HEK293T (cell line): ENCODE data around the gene GTPBP6.

Source experiments
- CTCF ChIA-PET: fragments of 350-600 bp; formaldehyde crosslinking; extraction: SDS; loops from one replicate; lab custom pipeline; 2021; ENCODE audit warnings: antibody characterized with exemption, inconsistent platforms; lab: Yijun Ruan, JAX
- POLR2A ChIA-PET: fragments of 350-600 bp; formaldehyde crosslinking; extraction: SDS; loops from one replicate; lab custom pipeline; 2020; ENCODE audit warnings: antibody characterized with exemption, inconsistent platforms; lab: Yijun Ruan, JAX
- DNase-seq: peaks from one replicate; pipeline ENCODE4 v3.0.0; 2012; ENCODE audit warnings: mixed read lengths; ENCODE audit errors: extremely low spot score
- ARNT ChIP-seq: fragments of 450-650 bp; IDR thresholded peaks from 2 replicates; pipeline ENCODE4 v1.6.1; 2017; ENCODE audit warnings: mild to moderate bottlenecking
- BHLHE40 ChIP-seq: fragments of 450-650 bp; IDR thresholded peaks from 2 replicates; pipeline ENCODE4 v1.6.1; 2016; ENCODE audit warnings: mild to moderate bottlenecking, moderate library complexity, borderline replicate concordance
- CTBP1 ChIP-seq: fragments of 450-650 bp; IDR thresholded peaks from 2 replicates; pipeline ENCODE4 v1.6.1; 2016; ENCODE audit warnings: borderline replicate concordance
- ELF4 ChIP-seq: fragments of 450-650 bp; IDR thresholded peaks from 2 replicates; pipeline ENCODE4 v1.6.1; 2017; ENCODE audit warnings: antibody characterized with exemption
- FOXA1 ChIP-seq: fragments of 450-650 bp; IDR thresholded peaks from 2 replicates; pipeline ENCODE4 v1.6.1; 2016; ENCODE audit warnings: mild to moderate bottlenecking
- FOXK2 ChIP-seq: fragments of 450-650 bp; IDR thresholded peaks from 2 replicates; pipeline ENCODE4 v1.6.1; 2016; ENCODE audit warnings: mild to moderate bottlenecking
- FOXM1 ChIP-seq: fragments of 450-650 bp; IDR thresholded peaks from 2 replicates; pipeline ENCODE4 v1.6.1; 2017; ENCODE audit warnings: mild to moderate bottlenecking, borderline replicate concordance
- HDGF ChIP-seq: fragments of 450-650 bp; IDR thresholded peaks from 2 replicates; pipeline ENCODE4 v1.6.1; 2017; ENCODE audit warnings: antibody characterized with exemption, borderline replicate concordance
- L3MBTL2 ChIP-seq: fragments of 450-650 bp; conservative IDR thresholded peaks from 2 replicates; pipeline ENCODE4 v1.6.1; 2016; ENCODE audit warnings: mild to moderate bottlenecking
- LEF1 ChIP-seq: fragments of 450-650 bp; IDR thresholded peaks from 2 replicates; pipeline ENCODE4 v1.6.1; 2017; ENCODE audit warnings: mild to moderate bottlenecking, borderline replicate concordance
- NFRKB ChIP-seq: fragments of 450-650 bp; IDR thresholded peaks from 2 replicates; pipeline ENCODE4 v1.6.1; 2016; ENCODE audit warnings: mild to moderate bottlenecking, moderate library complexity
- SP1 ChIP-seq: fragments of 450-650 bp; IDR thresholded peaks from 2 replicates; pipeline ENCODE4 v1.6.1; 2017
- SUZ12 ChIP-seq: fragments of 450-650 bp; IDR thresholded peaks from 2 replicates; pipeline ENCODE4 v1.6.1; 2016; ENCODE audit warnings: mild to moderate bottlenecking
- TARDBP ChIP-seq: fragments of 450-650 bp; IDR thresholded peaks from 2 replicates; pipeline ENCODE4 v1.6.1; 2016
- ZNF384 ChIP-seq: fragments of 450-650 bp; IDR thresholded peaks from 2 replicates; pipeline ENCODE4 v1.6.1; 2016
- TF ChIP-seq, protein P1 (sequence below): fragments of 450-650 bp; IDR thresholded peaks from 2 replicates; pipeline ENCODE4 v1.6.1; 2016

The GTPBP6 gene

DNA sequence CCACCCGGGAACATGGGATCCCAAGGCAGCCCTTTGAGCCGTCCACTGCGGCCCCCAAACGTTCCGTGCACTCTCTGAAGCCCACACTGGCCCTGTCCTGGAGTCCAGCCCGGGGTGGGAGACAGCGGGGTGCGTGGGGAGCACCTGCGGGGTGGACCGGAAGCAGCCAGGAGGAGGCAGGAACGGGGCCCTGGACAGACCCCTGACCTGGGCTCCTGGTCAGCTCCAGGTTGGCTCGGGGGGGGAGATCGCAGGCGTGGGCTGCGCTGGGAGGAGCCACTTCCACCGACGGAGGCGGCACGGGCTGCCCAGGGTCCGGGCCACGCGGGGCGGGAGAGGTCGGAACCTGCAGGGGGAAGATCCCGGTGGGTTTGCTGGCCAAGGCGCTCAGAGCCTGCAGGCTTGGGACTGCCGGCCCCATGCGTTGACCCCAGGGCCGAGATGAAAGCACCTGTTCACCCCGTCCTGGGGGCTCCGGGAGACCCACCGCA lies 43.1 kb downstream of the GTPBP6 start:
- no peak for TF ChIP-seq BHLHE40
- no peak for TF ChIP-seq FOXM1
- TF ChIP-seq FOXK2 = no peak
- no peak for TF ChIP-seq FOXA1
- TF ChIP-seq ARNT = no peak
- no peak for TF ChIP-seq SUZ12
- TF ChIP-seq L3MBTL2 = no peak
- TF ChIP-seq HDGF = no peak
- TF ChIP-seq, protein P1, sequence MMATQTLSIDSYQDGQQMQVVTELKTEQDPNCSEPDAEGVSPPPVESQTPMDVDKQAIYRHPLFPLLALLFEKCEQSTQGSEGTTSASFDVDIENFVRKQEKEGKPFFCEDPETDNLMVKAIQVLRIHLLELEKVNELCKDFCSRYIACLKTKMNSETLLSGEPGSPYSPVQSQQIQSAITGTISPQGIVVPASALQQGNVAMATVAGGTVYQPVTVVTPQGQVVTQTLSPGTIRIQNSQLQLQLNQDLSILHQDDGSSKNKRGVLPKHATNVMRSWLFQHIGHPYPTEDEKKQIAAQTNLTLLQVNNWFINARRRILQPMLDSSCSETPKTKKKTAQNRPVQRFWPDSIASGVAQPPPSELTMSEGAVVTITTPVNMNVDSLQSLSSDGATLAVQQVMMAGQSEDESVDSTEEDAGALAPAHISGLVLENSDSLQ = no peak
- TF ChIP-seq TARDBP = no peak
- TF ChIP-seq ZNF384 = no peak
- no peak for TF ChIP-seq SP1
- TF ChIP-seq CTBP1 = no peak
- no peak for TF ChIP-seq ELF4
- no peak for TF ChIP-seq LEF1
- TF ChIP-seq NFRKB = no peak
- ChIA-PET CTCF (no interaction called here), POLR2A (no interaction called here)
- no peak for DNase-seq

DNA sequence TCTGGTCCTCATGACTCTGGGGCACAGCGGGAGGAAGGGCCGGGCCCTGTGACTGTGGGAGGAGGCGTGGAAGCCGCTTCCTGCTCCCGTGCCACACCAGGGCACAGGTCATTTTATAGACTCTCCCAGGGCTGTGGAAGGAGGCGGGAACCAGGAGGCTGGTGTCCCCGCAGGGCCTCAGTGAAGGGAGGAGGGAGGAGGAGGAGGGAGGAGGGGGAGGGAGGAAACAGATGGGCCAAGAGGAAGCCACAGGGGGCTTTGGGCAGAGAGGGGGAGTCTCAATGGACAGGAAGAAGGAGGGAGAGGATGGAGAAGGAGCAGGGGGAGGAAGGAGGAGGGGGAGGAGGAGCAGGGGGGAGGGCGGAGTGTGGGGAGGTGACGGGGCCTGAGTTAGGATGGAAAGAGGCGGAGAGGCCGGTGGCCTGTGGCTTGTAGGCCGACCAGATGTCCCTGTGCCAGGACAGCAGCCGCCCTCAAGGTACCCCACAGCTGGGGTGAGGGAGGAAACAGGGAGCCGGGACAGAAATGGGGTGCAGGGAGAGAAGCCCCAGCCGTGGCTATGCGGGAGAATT lies 43.6 kb downstream of the GTPBP6 start:
- ChIA-PET CTCF (no interaction called here), POLR2A (no interaction called here)
- DNase-seq = no peak
- TF ChIP-seq SUZ12 (no peak), ARNT (no peak), FOXK2 (no peak), NFRKB (no peak), ELF4 (no peak), BHLHE40 (no peak), L3MBTL2 (no peak), HDGF (no peak), CTBP1 (no peak), ZNF384 (no peak)
- TF ChIP-seq, protein P1 = no peak

DNA sequence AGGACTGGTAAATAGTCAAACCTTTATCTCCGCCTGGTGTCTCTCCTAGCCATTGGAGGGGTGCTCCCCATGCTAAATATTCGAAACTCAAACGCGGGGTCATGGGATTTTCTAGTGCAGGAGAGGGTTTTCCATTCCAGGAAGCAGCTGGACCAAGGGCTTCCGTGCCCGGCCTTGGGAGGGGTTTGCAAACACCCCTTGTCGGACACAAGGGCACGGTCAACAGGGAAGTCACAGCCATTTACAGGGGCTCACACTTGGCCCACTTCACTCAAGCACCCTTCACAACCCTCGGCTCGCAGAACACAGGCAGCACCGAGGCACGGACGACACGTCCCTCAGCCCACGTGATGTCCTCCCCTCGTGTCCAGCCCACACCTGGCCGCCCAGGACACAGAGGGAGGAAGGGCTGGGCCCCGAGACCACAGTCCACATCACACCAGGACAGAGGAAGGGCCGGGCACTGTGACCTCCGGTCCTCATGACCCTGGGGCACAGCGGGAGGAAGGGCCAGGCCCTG lies 47.7 kb downstream of the GTPBP6 start:
- ChIA-PET CTCF (no interaction called here), POLR2A (no interaction called here)
- no peak for DNase-seq
- TF ChIP-seq SUZ12 (no peak), HDGF (no peak), SP1 (no peak), ELF4 (no peak), ARNT (no peak), BHLHE40 (no peak), FOXK2 (no peak), NFRKB (no peak), TARDBP (no peak), L3MBTL2 (no peak), ZNF384 (no peak), FOXM1 (no peak), LEF1 (no peak), CTBP1 (no peak), FOXA1 (no peak)
- TF ChIP-seq, protein P1 = no peak

DNA sequence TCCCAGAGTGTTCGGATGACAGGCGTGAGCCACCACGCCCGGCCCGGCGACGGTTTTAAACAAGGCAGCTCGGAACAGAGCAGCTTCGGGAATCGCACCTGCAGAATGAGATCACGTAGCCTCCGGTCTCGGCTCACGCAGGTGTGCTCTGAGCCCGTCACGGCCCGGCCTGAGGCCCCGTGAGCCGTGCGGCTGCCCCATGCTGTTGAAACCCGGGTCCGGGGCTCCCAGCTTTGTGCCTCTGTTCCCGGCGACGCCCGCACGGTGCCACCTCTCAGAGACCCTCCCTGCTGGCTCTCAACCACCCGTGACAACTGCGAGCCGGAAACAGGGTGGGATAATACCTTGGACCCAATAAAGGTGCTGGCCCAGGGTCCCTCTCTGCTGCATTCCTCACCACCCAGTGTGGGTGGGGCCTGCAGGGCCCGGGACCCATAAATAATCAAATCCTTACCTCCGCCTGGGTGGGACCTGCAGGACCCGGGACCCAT lies 50.8 kb downstream of the GTPBP6 start:
- DNase-seq = no peak

GRCh38 chrX:265502-265901 lies 53.1 kb downstream of the GTPBP6 start:
- no peak for TF ChIP-seq TARDBP
- TF ChIP-seq FOXM1 = no peak
- TF ChIP-seq BHLHE40 = no peak
- no peak for TF ChIP-seq FOXA1
- TF ChIP-seq NFRKB = no peak
- TF ChIP-seq, protein P1 = no peak
- no peak for TF ChIP-seq HDGF
- no peak for TF ChIP-seq FOXK2
- TF ChIP-seq ELF4 = no peak
- no peak for TF ChIP-seq ZNF384
- no peak for TF ChIP-seq CTBP1
- TF ChIP-seq LEF1 = no peak
- no peak for TF ChIP-seq SP1
- no peak for TF ChIP-seq ARNT
- no peak for TF ChIP-seq SUZ12
- no peak for TF ChIP-seq L3MBTL2
- no peak for DNase-seq
- CTCF ChIA-PET = no interaction called here
- POLR2A ChIA-PET = no interaction called here

More for the DNA sequence above, 50.8 kb downstream of the GTPBP6 start:
- ChIA-PET POLR2A (no interaction called here), CTCF (no interaction called here)
- TF ChIP-seq SP1 (no peak), L3MBTL2 (no peak)
